Measurements from ENCODE around the gene IGFL3.
"Not testable (repeated sequence)": the region's sequence is repeated elsewhere in the genome, so short reads cannot be mapped to it uniquely, and the experiment has no call there.

The IGFL3 gene

DNA sequence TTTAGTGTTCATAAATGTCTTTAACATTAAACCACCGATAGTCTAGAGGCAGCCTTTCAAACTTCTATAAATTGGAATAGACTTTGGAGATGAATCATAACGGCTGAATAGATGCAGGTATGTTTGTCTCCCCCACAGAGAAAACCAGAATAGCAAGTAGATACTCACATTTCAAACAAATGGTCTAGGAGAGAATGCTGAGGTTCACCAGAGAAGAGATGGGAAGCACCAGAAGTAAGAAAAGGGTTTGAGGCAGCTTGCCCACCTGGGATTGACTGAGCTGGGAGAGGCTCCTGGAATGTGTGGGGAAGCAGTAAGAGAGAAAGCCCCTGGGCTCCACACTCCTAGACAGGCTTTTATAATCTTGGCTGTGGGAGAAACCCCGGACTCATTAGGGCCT, 6.4 kb downstream of the IGFL3 start:
- DNase-seq, result no peak

DNA sequence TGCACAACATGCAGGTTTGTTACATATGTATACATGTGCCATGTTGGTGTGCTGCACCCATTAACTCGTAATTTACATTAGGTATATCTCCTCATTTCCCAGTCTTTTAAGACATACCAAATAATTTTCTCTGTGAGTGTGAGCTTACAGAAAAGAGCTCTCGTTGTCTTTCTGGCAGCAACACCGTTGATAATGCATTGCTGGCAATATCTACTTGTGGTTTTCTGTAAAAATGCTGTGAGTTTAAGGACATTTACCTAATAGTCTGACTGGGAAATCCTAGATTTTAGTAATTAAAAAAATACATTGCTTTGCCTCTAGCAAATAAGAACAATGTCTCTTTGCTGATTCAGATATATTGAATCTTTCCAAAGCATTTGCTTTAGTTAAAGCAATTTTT, 8.4 kb downstream of the IGFL3 start:
- DNase-seq, result no peak

DNA sequence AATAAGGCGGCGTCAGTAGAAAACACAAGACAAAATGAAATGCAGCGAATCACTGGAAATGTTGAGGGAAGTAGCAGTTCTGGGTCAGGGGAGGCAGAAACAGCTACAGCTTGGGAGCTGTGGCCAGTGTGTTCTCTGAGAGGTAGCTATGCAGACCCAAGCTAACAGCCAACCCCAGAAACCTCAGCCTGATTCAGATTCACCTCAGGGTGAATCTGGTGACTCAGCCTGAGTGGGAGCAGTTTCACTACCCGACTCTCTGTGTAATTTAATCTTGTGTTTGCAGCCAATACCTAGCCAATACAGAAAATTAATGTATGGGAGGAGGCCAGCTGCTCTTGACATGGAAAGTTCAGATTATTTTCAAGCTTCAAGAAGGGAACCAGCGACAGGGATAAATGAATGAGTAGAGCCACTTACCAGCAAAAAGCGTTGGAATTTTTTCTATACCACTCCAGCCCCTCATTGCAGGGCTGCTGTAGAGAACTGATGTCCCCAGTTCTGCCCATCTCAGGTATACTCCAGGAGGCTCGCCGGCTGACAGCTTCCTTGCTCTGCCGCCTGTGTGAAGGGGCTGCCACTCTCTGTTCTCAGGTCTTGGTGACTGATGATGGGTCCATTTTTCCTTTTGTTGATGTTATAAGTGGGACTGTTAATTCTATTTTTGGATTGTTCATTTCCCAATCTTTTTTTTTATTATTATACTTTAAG, 8.9 kb downstream of the IGFL3 start:
- DNase-seq, result no peak

DNA sequence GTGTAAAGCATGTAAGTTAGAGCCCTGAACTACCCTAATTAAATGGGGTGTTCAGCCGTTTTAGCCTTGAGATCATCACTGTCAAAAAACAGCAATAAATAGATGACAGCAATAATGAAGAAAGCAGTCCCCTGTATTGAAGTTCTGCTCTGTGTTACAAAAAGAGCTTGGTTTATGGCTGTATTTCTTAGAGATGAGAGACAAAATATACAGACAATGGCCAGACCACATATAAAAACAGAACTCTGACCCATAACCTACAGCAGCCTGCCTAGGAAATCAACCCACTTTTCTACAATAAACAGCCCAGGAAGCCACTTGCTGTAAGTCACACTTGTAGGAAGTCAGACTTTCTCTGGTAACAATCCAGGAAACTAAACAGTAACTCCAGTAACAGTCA, 10.8 kb downstream of the IGFL3 start:
- no peak for DNase-seq

DNA sequence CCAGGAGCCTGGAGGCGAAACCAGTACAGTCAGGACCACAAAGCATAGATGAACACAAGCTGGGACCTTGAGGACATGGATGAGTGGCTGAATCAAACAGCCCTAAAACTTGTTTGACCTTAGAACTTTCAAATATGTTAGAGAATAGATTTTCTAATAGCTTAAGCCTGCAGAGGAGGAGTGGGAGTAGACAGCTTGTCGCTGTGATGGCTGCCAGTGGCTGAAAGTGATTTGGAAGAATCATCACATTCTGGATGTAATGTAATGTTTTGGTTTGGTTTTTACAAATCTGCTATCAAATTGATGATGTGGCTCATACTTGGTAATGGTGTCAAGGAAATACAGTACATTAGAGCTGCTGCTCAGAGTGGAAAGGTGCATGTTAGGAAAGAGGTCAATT, 12.0 kb downstream of the IGFL3 start:
- DNase-seq, result no peak

DNA sequence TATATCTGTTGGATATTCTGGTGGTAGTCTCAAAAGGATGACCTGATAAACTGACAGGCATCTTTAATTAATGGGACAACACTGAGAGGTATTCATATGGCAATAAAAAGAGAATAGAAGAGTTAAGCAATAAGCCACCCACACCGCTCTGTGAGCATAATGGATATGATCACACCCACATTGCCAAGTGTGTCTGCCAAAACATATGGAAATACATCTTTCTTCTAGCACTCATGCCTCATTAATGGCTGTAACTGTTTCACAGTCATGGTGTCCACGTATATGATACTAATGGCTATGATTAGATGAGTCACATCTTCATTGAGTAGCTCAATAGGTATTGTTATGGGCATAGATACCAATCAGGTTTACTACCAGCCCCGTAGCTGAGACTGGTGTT, 13.1 kb downstream of the IGFL3 start:
- DNase-seq, result peak; percentile 77

DNA sequence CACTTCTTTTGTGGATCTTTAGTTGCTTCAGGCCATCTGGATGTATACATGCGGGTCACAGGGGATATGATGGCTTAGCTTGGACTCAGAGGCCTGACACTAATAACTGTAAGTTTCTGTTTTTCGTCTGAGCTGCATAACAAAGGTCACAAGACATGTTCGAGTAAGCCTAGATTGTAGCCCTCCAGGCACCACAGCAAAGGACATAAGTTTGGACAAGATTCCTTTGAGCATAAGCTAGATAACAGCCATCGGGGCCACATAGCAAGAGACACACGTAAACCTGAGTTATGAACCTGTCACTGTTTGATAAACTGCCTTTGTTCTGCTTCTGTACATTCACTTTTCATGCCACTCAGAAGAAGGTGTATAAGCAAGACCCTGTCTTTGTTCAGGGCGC, 14.6 kb downstream of the IGFL3 start:
- no peak for DNase-seq

DNA sequence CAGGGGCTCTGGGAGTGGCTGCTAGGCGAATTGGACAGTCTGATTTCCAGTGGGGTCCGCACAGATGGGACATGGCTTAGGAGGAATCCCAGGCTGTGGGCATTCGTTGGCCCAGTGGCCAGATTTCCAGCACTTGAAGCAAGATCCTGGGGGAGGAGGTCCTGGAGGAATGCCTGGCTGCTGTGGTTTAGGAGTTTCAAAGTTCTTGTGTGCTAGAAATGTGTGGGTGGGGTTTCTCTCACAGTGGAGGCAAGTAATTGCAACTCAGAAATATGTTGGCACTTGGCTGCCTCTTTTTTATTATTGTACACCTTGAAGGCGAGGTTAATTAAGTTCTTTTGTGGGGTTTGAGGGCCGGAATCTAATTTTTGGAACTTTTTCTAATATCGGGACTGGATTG, 17.1 kb downstream of the IGFL3 start:
- no peak for DNase-seq

DNA sequence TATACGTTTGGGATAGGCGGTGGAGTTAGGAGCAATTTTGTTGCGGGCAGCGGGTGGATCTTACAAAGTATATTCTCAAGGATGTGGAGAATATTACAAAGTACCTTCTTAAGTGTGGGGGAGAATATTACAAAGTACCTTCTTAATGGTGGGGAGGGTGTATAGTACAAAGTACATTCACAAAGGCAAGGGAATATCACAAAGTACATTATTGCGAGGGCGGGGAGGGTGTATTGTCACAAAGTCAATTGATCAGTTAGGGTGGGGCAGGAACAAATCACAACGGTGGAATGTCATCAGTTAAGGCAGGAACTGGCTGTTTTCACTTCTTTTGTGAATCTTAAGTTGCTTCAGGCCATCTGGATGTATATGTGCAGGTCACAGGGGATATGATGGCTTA, 22.2 kb downstream of the IGFL3 start:
- not testable (repeated sequence) for DNase-seq

DNA sequence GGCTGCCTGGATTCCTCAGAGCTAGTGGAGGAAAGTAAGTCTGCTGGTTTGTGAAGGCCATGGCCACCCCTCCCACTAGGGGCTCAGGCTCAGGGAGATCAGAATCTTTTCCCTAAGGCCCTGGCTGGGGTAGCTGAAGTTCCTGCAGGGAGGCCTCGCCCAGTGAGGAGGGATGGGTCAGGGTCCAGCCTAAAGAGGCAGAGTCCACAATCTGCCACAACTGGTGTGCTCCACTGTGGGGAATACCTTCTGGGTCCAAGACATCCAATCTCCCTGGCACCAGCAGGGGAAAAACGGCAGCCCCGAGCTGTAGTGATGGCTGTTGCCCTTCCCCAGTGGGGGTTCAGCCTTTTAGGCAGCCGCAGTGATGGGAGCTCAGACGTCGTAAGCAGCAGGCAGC, 23.2 kb downstream of the IGFL3 start:
- no peak for DNase-seq

DNA sequence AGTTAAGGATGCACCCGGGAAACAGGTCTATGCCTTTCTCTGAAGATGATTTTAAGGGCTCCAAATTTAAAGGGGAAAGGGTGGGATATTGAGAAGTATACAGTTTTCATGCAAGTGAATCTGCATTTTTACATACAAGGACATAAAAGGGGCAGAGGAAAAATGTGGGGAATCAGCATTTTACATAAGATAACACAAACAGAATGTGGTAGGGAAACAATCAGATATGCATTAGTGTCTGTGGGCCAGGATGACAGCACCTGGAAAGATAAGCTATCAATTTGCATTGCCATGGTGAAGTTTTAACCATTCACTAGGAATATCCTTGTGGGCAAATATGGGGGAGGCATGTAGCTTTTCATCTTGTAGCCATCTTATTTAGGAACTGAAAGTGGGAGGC, 24.1 kb downstream of the IGFL3 start:
- DNase-seq, result no peak

DNA sequence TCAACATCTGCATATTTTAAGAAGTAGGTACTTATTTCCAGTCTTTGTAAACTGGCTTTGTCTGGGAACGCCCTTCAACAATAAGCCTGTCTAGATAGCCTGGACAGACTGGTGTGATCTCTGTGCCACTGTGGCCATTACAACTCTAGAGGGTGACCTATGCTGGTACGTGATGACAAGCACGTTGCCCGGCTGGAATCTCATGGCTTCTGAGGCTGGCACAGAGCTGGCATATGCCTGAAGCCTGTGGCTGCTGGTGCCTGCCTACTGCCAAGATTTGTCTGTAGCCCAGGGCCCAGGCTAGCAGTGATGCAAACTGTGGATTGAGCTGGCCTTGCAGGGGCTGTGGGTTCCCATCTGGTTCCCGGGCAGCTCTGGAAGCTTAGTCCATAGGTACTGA, 34.0 kb downstream of the IGFL3 start:
- DNase-seq, result no peak

DNA sequence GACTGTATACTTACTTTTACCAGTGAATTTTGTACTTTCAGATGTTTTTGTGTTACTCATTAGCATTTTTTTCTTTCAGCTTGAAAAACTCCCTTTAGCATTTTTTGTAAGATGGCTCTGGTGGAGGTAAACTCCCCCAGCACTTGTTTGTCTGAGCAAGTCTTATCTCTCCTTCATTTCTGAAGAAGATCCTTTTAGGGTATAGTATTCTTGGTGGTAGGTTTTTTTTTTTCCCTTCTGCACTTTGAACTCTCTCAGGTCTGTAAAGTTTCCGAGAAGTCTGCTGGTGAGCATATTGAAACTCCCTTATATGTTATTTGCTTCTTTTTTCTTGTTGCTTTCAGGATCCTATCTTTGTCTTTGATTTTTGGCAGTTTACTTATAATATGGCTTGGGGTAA, 35.1 kb downstream of the IGFL3 start:
- DNase-seq, result no peak

DNA sequence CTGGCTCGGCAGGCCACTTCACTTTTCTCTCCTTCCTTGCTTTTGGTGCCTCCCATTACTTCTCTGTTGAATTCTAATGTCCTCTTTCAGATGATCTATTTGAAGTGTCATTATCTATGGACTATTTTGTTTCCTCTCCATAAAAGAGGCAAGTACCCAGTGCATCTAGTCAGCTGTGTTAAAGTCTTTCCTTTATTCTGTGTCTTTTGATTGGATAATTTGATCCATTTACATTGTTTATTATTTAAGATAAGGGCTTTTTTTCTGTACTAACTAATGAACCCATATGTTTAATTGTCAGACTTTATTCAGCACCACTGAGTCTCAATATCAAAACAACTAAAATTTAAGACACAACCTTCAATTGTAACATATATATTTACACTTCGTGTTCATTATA, 36.4 kb downstream of the IGFL3 start:
- DNase-seq, result no peak

DNA sequence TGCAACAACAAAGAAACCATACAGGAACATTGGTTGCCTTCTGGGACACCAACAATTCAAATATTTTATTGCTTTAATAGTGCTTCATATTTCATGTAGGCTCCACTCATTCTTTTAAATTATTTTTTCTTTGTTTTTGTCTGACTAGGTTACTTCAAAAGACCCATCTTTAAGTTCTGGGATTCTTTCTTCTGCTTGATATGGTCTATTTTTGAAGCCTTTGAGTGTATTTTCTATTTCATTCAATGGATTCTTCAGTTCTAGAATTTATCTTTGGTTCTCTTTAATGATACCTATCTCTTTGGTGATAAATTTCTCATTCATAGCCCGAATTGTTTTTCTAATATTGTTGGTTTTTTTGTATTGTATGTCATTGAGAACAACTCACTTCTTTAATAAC, 38.6 kb downstream of the IGFL3 start:
- no peak for DNase-seq

DNA sequence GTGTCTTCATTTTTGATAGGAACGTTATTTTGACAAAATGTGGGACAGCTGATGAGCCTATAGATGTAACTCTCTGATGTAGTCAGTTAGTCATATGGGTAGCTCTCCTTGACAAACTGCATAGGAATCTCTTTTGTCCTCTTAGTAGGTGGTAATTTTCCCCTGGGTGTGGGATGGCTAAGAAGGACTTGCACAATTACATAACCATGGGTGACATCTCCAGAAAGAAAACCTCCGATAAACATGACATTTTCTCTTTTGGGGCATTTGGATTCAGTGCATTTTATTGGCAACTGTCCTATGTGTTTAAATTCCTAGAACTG, 41.8 kb downstream of the IGFL3 start:
- DNase-seq, result no peak

DNA sequence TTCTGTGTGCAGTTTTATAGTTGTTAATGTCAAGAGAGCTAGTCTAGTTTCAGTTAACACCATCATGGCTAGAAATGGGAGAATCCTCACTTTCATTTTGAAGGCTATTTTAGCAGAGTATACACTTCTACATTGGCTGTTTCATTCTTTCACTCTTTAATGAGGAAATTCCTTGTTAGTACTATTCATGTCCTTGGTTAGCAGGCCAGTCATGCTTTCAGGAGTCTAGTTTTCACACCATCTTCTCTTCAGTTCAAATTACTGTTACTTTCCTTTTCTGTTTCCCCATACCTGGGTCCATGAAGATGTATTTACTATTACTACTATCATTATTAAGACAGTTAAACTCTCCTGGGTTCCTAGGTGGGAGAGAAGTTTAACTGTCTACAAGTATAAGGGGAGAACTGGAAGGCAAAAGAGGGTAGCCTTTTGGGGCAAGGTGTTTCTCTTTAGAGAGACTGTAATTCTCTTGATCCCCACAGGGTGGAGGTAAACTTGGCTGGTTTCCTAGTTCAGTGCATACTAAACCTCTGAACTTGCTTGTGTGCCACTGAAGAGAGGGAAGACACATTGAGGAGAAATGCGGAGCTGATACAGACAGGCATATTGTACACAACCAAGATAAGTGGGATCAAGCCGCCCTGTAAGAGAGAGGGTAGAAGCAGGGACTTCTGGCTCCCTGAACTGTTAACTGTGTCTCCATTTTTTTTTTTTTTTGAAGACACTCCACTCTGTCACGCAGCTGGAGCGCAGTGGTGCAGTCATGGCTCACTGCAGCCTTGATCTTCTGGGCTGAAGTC, 42.4 kb downstream of the IGFL3 start:
- peak; percentile 60 for DNase-seq

DNA sequence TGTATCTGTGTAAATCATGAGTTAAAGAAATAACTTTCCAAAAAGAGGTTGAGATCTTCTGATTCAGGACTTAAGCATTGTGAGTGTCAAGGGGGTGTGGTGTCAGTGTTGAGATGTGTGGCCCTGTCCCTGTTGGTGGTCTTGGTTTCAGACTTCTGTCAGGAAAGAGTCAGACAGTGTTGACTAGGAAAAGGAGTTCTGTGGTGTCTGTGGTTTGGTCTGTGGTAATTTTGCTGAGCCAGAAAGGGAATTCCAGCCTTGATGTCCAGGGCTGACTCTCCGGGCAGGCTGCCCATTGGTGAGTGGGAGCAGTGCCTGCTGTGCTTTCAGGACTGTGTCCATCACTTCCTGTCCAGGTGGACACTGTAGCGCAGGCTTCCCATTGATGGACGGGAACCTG, 43.9 kb downstream of the IGFL3 start:
- DNase-seq, result no peak

DNA sequence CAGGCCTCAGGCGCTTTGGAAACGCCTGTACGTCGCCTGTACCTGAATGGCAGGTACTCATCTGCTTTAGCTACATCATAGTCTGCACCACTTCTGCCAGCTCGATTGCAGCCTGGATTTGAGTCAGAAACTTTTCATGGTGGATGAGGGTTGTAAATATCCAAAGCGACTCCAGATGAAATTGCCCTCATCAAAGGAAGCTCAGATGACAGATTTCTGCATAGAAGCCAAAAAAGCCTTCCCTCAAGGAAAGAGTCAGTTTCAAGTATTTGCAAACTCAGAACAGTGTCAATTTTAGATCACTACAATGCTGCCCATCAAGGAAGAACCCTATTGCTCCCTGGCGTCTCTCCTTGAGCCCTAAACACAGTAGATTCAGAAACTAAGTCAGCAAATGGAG, 44.9 kb downstream of the IGFL3 start:
- no peak for DNase-seq

DNA sequence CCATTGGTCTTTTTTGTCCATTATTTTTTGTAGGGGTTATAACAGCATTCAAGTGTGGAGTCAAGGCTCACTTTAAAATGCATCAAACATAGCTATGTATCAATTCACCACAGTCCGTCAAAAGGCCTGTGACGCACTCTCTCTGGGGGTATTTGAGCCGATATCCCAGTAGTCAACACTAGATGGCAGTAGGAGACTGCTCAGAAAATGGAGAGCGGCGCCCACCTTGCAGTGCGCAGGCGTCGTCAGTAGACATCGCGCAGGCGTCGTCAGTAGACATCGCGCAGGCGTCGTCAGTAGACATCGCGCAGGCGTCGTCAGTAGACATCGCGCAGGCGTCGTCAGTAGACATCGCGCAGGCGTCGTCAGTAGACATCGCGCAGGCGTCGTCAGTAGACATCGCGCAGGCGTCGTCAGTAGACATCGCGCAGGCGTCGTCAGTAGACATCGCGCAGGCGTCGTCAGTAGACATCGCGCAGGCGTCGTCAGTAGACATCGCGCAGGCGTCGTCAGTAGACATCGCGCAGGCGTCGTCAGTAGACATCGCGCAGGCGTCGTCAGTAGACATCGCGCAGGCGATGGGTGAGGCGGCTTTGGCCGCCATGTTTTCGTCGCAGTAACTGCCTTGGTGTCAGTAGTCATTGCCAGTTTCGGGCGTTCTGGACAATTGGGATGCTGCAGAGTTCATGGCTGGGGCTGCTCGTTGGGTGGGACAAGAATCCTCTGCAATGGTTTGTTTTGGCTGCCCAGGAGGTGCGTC, 45.7 kb downstream of the IGFL3 start:
- DNase-seq, result peak; percentile 17

DNA sequence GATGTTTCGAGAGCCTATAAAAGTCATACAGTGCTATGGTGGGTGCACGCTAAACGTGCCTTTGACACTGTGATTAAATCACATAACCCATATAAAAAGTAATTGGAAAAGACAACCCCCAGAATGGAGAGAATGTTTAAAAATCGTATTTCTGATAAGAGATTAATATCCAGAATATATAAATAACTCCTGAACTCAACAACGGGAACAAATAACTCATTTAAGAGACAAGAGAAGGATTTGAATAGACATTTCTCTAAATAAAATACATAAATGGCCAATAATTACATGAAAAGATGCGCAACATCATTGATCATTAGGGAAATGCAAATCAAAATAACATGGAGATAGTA, 46.7 kb downstream of the IGFL3 start:
- no peak for DNase-seq

DNA sequence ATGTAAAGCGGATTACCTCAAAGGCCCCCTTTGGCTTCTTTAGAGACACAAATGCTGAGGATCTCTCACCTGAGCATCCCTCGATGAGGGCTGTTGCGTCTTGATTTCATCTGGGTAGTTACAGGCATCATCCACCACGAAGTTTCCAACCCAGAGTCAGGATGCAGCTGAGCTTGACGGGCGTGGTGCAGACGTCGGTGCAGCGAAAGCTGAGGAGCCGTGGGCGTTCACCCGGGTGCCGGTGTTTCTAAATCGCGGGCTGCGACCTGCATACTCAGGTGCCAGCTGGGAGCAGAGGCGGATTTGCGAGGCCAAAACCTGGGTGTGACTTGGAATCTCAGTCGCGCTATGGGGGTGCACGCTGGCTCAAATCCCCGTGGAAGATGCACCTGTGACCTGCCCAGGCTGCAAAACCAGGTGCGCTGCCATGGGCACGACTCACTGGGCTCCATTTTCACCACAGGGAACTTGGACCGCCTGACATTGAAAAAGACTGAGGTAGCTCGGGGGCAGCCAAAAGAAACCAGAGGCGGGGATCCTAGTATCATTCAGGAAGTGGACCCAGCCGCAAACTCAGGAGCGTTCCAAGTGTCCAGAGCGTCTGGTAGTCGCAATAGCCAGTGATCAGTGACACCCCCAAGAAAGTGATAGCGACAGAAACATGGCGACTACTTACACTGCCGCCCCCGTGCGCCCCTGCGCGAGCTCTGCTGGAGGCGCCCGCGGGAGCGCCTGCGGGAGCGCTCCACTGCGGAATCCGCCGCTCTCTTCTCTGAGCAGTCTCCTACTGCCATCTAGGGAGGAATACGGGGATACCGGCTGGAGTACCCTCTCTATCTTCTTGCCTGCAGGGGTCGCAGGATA, 47.3 kb downstream of the IGFL3 start:
- peak; percentile 97 for DNase-seq
